Keratinocyte (primary cell): ENCODE results near the gene ENTPD8. TPM values are rescaled to one million over a fixed set of nuclear protein-coding genes. Genes with fewer than 3 reads are reported as not detected.

Experiments used
- DNase-seq: peaks from one replicate; pipeline ENCODE4 v3.0.0-alpha.2; 2011; ENCODE audit warnings: low read depth, missing footprints, low spot score
- FAIRE-seq: peaks from 2 replicates; lab custom pipeline; 2011; peaks lifted over from hg19 to GRCh38; lab: Jason Lieb, UNC
- H2AFZ ChIP-seq: 2 replicates; pipeline ENCODE4 v1.6.0; 2012; ENCODE audit warnings: low read length, control low read depth, inconsistent platforms; ENCODE audit not compliant: control insufficient read depth
- H3K27ac ChIP-seq: 2 replicates; pipeline ENCODE4 v1.5.1; 2011; ENCODE audit warnings: low read length; ENCODE audit not compliant: control insufficient read depth, insufficient read depth
- H3K27me3 ChIP-seq: 3 replicates; pipeline ENCODE4 v1.6.0; 2011; ENCODE audit warnings: low read length; ENCODE audit not compliant: control insufficient read depth, insufficient read depth; ENCODE audit errors: extremely low read depth
- H3K36me3 ChIP-seq, 2 experiments: 2 replicates in 1 of 2; 3 replicates in 1 of 2; pipeline ENCODE4 v1.5.1; 2011; ENCODE audit warnings: low read length in 2 of 2, mild to moderate bottlenecking in 1 of 2; ENCODE audit not compliant: control insufficient read depth in 2 of 2, insufficient read depth in 2 of 2; ENCODE audit errors: extremely low read depth in 1 of 2
- H3K4me1 ChIP-seq: 3 replicates; pipeline ENCODE4 v1.5.1; 2011; ENCODE audit warnings: low read length; ENCODE audit not compliant: control insufficient read depth, insufficient read depth; ENCODE audit errors: extremely low read depth
- H3K4me2 ChIP-seq: 3 replicates; pipeline ENCODE4 v1.6.0; 2011; ENCODE audit warnings: low read depth, low read length; ENCODE audit not compliant: control insufficient read depth, insufficient read depth; ENCODE audit errors: extremely low read depth
- H3K4me3 ChIP-seq, 3 experiments: fragments of 200-600 bp in 1 of 3; sonication (generic) in 1 of 3; 2 replicates in 2 of 3; 3 replicates in 1 of 3; pipeline ENCODE4 v1.5.1; 2011 to 2016; ENCODE audit warnings: low read length in 3 of 3, mild to moderate bottlenecking in 3 of 3, control low read depth in 2 of 3, inconsistent platforms in 1 of 3, low read depth in 1 of 3, mixed read lengths in 1 of 3, mixed run types in 1 of 3, moderate library complexity in 1 of 3; ENCODE audit not compliant: control insufficient read depth in 2 of 3, insufficient read depth in 2 of 3; ENCODE audit errors: extremely low read depth in 1 of 3
- H3K79me2 ChIP-seq: 2 replicates; pipeline ENCODE4 v1.6.0; 2012; ENCODE audit warnings: low read length; ENCODE audit not compliant: control insufficient read depth, insufficient read depth
- H3K9ac ChIP-seq: 3 replicates; pipeline ENCODE4 v1.6.0; 2011; ENCODE audit warnings: low read length; ENCODE audit not compliant: control insufficient read depth, insufficient read depth; ENCODE audit errors: extremely low read depth
- H3K9me1 ChIP-seq: 3 replicates; pipeline ENCODE4 v1.6.0; 2011; ENCODE audit warnings: low read length; ENCODE audit not compliant: control insufficient read depth, insufficient read depth; ENCODE audit errors: extremely low read depth
- H3K9me3 ChIP-seq: 2 replicates; pipeline ENCODE4 v1.5.1; 2012; ENCODE audit warnings: low read depth, low read length; ENCODE audit not compliant: control insufficient read depth
- H4K20me1 ChIP-seq: 3 replicates; pipeline ENCODE4 v1.6.0; 2011; ENCODE audit warnings: low read length; ENCODE audit not compliant: control insufficient read depth, insufficient read depth; ENCODE audit errors: extremely low read depth
- CTCF ChIP-seq, 3 experiments: IDR thresholded peaks in 1 of 3; conservative IDR thresholded peaks in 1 of 3; optimal IDR thresholded peaks in 1 of 3; 2 replicates in 2 of 3; 3 replicates in 1 of 3; pipeline versions ENCODE3 to v1.5.1; 2011; ENCODE audit warnings: low read length in 3 of 3, mild to moderate bottlenecking in 3 of 3, moderate library complexity in 2 of 3, control low read depth in 1 of 3, inconsistent platforms in 1 of 3; ENCODE audit not compliant: insufficient read depth in 2 of 3; ENCODE audit errors: extremely low read depth in 1 of 3
- EZH2 ChIP-seq: IDR thresholded peaks from one replicate; pipeline ENCODE4 v1.6.1; 2012; ENCODE audit warnings: inconsistent platforms, mild to moderate bottlenecking, low read length, moderate library complexity
- dilution Hi-C: fragments of 300-500 bp; cut with MboI; formaldehyde crosslinking; loops from one replicate; pipeline ENCODE4 v1.7.0; 2020; ENCODE audit warnings: low sequenced_read_pairs; ENCODE audit not compliant: extremely low pct_ligation_motif_present
- polyA plus RNA-seq, 5 experiments: library from polyadenylated mRNA; depleted of rRNA in 3 of 5; stranded (reverse) in 3 of 5; stranded (forward) in 1 of 5; unstranded in 1 of 5; fragments of >200 nt; gene quantifications; 1 replicate in 1 of 5; 2 replicates in 3 of 5; 3 replicates in 1 of 5; pipeline versions ENCODE4 v1.2.1 to v1.2.3, GENCODE V29; 2011 to 2012; ENCODE audit warnings: missing spikeins in 2 of 5, low read depth in 1 of 5, low replicate concordance in 1 of 5

ENTPD8 gene
- polyA plus RNA-seq, 1 donor (not counting 4 experiments of a cell fraction or from before 2014, with no cell fraction given) = not detected

DNA sequence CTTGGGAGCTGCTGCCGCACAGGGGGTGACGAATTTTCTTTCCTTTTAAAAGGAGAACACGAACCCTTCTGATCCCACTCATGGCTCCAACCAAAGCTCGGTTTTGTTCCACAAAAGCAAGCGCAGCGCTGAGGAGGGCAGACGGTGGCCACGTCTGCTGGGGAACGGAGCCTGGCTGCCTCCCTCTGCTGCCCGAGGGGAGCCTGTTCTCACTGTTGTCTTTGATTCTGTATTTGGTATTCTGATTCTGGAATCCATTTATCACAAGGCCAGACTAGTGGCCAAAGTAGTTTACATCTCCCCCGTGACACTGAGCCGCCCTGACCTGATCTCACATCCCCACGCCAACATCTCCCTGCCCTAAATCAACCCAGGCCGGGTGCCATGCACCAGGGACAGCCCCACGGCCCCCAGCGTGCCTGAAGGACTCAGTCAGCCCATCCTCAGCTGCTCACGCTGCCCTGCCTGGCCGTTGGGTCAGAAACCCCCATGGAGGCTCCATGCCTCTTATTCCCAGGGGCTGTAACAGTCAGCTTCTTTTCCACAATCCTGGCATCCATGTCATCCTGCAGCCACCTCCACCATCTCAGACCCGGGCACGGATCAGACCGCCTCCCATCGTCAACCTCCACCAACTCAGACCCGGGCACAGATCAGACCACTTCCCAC lies 24.7 kb upstream of the ENTPD8 start:
- Histone ChIP-seq H3K79me2 (no peaks in the 10 kb centered on the region), H3K36me3 (no peaks in the 10 kb centered on the region), H2AFZ (no peak overlapping the region), H3K27me3 (peaks cover 15% of the 10 kb centered on the region), H4K20me1 (no peaks in the 10 kb centered on the region), H3K4me3 (no peak overlapping the region), H3K4me1 (no peaks in the 10 kb centered on the region), H3K9ac (no peak overlapping the region), H3K27ac (no peak overlapping the region), H3K9me3 (no peaks in the 10 kb centered on the region), H3K4me2 (no peak overlapping the region), H3K9me1 (no peaks in the 10 kb centered on the region)
- TF ChIP-seq EZH2 (no peak), CTCF (optimal IDR thresholded peaks at IDR 0.05 in 1 of 3, IDR thresholded peaks at IDR 0.05 in 1 of 3, conservative IDR thresholded peaks at IDR 0.05 in 1 of 3; ENCODE audit: extremely low read depth in 1 of 3, insufficient read depth in 2 of 3, low read length in 3 of 3) (no peak)
- DNase-seq = no peak
- dilution Hi-C loops = no loop called here
- FAIRE-seq = no peak

DNA sequence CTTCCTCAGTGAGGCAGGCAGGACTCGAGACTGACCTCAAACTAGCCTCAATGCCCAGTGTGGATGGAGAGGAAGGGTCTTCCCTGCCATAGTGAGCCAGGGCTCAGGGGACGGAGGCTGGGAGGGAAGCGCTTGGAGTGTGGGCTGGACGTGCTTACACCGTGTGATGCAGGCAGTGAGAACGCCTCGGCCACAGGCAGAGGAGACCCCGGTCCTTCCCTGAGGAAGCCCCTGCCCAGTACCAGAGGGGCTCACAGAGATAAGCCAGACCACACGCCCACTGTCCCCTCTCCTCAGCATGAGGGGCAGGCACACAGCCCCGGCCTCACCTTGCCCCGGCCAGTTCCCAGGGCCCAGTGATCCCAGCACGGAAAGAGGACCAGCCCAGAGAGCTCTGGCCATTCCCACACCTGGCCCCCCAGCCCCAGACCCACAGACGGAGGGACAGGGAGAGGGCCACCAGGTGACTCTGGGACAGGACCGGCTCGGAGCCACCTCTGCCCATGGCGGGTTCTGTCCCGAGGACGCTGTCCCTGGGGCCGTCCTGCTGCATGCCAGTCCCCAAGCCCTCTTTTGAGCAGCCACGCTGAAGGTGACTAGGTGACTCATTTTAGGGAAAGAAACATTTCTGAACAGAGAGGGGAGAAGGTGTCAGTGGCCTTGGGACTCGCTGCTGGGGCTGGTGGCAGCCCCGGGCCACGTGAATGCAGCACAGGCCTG lies 24.0 kb upstream of the ENTPD8 start:
- H3K27ac ChIP-seq = no peak overlapping the region
- no peaks in the 10 kb centered on the region for H3K9me1 ChIP-seq
- H3K9ac ChIP-seq = no peak overlapping the region
- no peaks in the 10 kb centered on the region for H3K9me3 ChIP-seq
- H3K79me2 ChIP-seq = no peaks in the 10 kb centered on the region
- H4K20me1 ChIP-seq = no peaks in the 10 kb centered on the region
- no peak overlapping the region for H2AFZ ChIP-seq
- H3K4me3 ChIP-seq = no peak overlapping the region
- DNase-seq = no peak
- H3K4me1 ChIP-seq = no peaks in the 10 kb centered on the region
- H3K27me3 ChIP-seq = peaks cover 15% of the 10 kb centered on the region
- FAIRE-seq = no peak
- no peak for TF ChIP-seq CTCF (optimal IDR thresholded peaks at IDR 0.05 in 1 of 3, IDR thresholded peaks at IDR 0.05 in 1 of 3, conservative IDR thresholded peaks at IDR 0.05 in 1 of 3; ENCODE audit: extremely low read depth in 1 of 3, insufficient read depth in 2 of 3, low read length in 3 of 3)
- no peak for TF ChIP-seq EZH2
- no peaks in the 10 kb centered on the region for H3K36me3 ChIP-seq
- dilution Hi-C loops = no loop called here
- no peak overlapping the region for H3K4me2 ChIP-seq
